GM21737 (cell line): ENCODE measurements around the gene GFPT2.

Experiments
- ATAC-seq: cut with Tn5 transposase; IDR thresholded peaks from one replicate; pipeline ENCODE4 v1.9.1; 2021; ENCODE audit warnings: mild to moderate bottlenecking, moderate library complexity; ENCODE audit not compliant: unreplicated experiment

GFPT2 gene

GRCh38 chr5:180287868-180288267 is 65.3 kb downstream of the GFPT2 start:
- no peak for ATAC-seq

DNA sequence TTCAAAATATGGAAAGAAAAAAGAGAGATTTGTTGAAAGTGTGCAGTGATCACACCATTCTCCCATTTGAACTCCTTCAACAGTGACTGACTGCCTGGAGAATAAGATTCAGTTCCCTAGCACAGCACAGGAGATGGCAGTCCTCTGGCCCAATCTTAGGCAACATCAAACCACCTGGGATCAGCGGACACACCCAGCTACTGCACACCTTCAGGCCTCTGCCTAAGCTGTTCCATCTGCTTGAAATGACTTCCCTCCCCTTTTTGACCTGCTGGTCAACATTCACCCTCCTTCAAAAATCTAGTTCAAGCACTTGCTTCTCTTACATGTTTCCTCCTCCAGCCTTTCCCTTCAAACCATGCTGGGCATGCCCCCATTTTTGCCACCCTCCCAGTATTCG is 65.7 kb downstream of the GFPT2 start:
- no peak for ATAC-seq

DNA sequence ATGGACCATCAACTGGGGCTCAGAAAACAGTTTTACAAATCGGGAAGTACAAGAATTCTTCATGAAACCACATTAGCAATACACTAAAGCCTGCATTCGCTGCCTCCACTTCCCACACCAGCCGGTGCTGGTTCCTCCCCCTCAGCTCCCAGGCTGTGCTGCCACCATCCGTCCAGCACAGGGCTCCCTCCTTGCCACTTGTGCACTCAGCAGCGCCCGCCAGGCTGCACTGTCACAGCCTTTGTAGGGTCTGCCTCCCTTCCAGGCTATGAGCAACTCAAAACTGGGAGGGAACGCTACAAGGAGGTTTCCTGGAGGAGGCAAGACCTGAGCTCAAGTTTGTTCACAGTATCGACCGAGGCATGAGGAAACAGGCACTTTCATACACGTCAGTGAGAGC is 69.0 kb downstream of the GFPT2 start:
- ATAC-seq = no peak

GRCh38 chr5:180283026-180283615 is 70.0 kb downstream of the GFPT2 start:
- ATAC-seq = no peak

DNA sequence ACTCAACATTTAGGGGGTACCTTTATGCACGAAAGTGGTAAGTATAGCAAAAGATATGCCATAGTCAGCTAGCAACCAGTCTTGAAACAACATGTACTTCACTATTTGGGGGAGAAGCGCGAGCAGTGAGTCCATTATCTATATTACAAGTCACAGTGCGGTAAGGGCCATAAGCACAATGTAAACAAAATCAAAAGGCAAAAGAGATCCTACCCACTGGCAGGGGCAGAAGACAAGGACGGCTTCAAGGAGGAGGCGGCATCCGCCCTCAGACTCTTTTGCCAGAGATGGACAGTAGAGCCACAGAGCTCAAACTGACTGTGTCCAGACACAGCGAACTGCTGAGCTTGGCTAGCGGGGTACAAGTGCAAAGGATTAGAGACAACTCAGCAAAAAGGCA is 70.9 kb downstream of the GFPT2 start:
- no peak for ATAC-seq

DNA sequence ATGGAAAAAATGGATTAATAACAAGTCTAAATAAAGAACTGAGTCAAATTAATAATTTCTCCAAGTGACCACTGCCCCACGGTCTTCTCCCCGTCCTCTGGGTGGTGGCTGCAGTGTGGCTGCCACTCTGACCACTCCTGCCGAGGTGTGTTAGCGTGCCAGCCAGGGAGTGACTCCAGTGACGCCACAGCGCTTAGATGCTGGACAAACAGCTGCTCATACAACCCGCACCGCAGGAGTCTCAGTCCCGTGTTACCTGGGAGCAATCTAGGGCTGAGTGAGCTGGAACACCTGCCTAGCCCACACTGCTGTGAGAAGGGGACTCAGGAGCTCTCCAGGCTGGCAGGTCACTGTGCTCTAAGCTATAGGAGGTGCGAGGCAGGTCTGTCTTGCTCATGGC is 71.4 kb downstream of the GFPT2 start:
- no peak for ATAC-seq

DNA sequence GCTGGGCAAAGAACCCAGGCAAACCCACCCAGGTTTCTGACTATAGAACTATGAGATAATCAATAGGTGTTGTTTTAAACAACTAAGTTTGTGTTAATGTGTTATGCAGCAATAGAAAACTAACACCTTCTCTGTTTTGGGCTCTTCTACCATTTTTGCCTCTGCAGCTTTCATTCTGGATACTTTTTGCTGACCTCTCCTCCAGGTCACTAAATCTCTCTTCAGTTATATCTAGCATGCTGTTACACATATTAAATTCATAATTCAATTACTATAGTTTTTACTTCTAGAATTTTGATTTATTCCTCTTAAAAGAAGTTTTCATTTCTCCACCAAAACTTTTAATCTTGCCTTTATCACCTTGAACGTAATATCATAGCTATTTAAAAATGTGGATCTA is 78.4 kb downstream of the GFPT2 start:
- no peak for ATAC-seq

GRCh38 chr5:180271221-180271620 is 81.9 kb downstream of the GFPT2 start:
- no peak for ATAC-seq

- no peak for ATAC-seq
These were observed 93.9 kb downstream of the GFPT2 start for GRCh38 chr5:180259260-180259611.

GRCh38 chr5:180253036-180253824 is 99.9 kb downstream of the GFPT2 start:
- no peak for ATAC-seq

GRCh38 chr5:180251887-180252286 is 101.2 kb downstream of the GFPT2 start:
- no peak for ATAC-seq

GRCh38 chr5:180251141-180251540 is 102.0 kb downstream of the GFPT2 start:
- ATAC-seq = no peak
